Mononuclear cell (primary cell): ENCODE measurements around the gene STXBP1. TPM values are rescaled to one million over a fixed set of nuclear protein-coding genes. Genes with fewer than 3 reads are reported as not detected.

ENCODE experiments used
- H3K27me3 ChIP-seq: 2 replicates; pipeline ENCODE4 v1.6.0; 2011; ENCODE audit warnings: low read length, control low read depth; ENCODE audit not compliant: insufficient read depth
- H3K4me1 ChIP-seq: 2 replicates; pipeline ENCODE4 v1.5.1; 2011; ENCODE audit warnings: mild to moderate bottlenecking, low read length, control low read depth; ENCODE audit not compliant: insufficient read depth
- H3K4me3 ChIP-seq: 2 replicates; pipeline ENCODE4 v1.5.1; 2011; ENCODE audit warnings: mild to moderate bottlenecking, low read length, moderate library complexity
- H3K9me3 ChIP-seq: 2 replicates; pipeline ENCODE4 v1.5.1; 2011; ENCODE audit warnings: low read depth, mild to moderate bottlenecking, control low read depth, low read length
- total RNA-seq: library from RNA; depleted of rRNA; stranded (reverse); fragments of >200 nt; gene quantifications from one replicate; pipeline ENCODE4 v1.2.3, GENCODE V29; 2012

Gene STXBP1
- 2.0 TPM for total RNA-seq

DNA sequence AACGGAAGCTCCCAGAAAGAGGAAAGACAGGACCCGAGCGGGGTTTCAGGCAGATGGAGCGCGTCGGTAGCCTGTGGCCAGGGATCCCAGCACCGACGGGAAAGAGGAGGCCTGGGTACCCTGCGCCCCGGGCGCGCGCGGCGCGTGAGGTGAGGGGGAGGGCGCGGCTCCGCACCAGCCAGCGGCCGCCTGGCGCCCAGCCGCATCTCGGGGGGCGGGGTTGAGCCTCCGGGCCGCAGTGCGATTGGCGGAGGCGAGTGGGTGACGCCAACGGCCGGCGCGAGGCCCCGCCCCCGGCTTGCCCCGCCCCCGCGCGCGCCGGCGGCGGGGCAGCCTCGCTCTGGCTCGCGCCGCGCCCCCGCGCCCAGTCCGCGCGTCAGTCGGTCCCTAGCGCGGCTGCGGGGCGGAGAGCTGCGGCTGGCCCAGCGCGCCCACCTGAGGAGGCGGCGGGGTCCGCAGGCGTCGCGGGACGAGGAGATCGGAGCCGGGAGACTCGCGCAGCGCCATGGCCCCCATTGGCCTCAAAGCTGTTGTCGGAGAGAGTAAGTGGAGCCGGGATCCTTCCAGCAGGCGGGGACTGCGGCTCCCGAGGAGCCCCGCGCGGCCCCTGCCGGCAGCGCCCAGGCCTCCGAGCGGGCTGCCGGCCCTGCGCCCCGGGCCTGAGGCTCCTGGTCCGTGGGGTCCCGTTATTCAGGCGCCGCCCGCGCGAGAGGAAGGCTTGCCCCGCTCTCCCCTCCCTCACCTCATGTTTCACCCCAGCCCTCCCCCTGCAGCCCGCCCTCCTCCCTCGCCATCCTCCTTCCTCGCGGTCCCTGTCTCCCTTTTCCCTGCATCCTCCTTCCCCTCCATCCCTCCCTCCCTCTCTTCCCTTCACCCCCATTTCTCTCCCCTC lies at the start of gene STXBP1:
Gene STXBP1 (plus strand): TSS at position 379 of the 892 bp plus-strand sequence. CDS start 127 bp downstream, at position 506.
- no peaks in the 10 kb centered on the region for H3K9me3 ChIP-seq
- peaks cover 35% of the 10 kb centered on the region for H3K4me1 ChIP-seq
- peaks cover 41% of the 10 kb centered on the region for H3K27me3 ChIP-seq
- H3K4me3 ChIP-seq, result peak within 1 kb of the TSS; percentile 48

DNA sequence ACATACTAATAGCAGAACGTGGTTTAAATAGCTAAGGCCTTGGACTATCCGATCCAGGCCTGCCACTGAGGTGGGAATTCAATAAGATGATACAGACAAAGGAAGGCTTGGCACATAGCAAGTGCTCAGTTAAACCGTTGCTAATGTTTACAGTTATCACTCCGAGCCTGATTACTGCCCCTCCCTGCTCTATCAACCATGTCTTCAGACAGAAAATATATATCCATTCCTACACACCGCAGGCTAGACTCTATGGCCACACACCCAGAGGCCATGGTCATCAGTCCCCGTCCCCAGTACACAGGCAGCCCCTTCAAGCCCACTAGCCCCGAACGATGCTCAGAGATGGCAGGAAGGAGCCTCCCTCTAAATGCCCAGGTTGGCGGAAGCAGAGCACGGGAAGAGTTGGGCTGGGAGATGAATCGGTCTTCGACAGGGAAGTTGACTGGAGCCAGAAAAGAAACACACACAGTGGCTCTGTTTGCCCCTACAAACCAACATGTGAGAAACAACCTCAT lies 49.7 kb upstream of the STXBP1 start:
- peaks cover 92% of the 10 kb centered on the region for H3K4me1 ChIP-seq
- H3K9me3 ChIP-seq, result no peaks in the 10 kb centered on the region
- H3K4me3 ChIP-seq, result no peak overlapping the region
- H3K27me3 ChIP-seq, result no peaks in the 10 kb centered on the region

DNA sequence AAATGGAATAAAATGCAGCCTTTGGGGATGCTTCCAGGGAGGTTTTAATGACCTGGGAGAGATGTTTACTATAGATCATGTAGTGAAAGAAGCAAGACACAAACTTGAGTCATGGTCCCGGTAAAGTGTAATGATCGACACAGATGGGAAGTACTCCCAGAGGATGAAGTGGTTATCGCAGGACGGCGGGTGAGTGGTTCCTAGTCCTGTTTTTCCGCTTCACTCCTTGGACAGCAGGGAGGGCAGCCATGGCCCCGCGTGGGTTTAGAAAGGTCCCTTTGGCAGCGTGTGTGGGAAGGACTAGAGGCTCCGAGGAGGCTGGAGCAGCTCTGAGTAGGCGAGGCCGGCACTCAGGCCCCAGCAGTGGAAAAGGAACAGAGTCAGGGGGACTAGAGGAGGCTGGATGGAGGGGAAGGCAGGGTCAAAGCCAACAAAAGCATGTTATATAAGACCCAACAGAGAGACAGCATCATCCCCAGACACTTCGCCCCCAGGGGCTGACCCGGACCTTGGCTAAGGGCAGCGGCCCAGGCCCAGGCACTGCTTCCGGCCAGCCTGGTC lies 49.2 kb upstream of the STXBP1 start:
- Histone ChIP-seq H3K4me3 (no peak overlapping the region), H3K4me1 (peaks cover 92% of the 10 kb centered on the region), H3K9me3 (no peaks in the 10 kb centered on the region), H3K27me3 (no peaks in the 10 kb centered on the region)

DNA sequence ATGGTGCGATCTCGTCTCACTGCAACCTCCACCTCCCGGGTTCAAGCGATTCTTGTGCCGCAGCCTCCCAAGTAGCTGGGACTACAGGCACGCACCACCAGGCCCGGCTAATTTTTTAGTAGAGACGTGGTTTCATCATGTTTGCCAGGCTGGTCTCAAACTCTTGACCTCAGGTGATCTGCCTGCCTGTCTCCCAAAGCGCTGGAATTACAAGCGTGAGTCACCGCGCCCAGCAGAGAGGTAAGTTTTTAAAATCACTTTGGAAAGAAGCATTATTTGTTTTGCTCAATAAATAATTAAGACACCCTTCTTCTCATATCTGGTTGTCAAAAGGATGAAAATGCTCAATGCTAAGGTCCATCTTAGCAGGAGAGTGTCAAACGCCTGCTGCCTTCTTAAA lies 48.5 kb upstream of the STXBP1 start:
- peaks cover 91% of the 10 kb centered on the region for H3K4me1 ChIP-seq
- H3K27me3 ChIP-seq, result no peaks in the 10 kb centered on the region
- no peak overlapping the region for H3K4me3 ChIP-seq
- H3K9me3 ChIP-seq, result no peaks in the 10 kb centered on the region

GRCh38 chr9:127565231-127565630 lies 46.8 kb upstream of the STXBP1 start:
- Histone ChIP-seq H3K4me1 (peaks cover 84% of the 10 kb centered on the region), H3K4me3 (no peak overlapping the region), H3K9me3 (no peaks in the 10 kb centered on the region), H3K27me3 (no peaks in the 10 kb centered on the region)

DNA sequence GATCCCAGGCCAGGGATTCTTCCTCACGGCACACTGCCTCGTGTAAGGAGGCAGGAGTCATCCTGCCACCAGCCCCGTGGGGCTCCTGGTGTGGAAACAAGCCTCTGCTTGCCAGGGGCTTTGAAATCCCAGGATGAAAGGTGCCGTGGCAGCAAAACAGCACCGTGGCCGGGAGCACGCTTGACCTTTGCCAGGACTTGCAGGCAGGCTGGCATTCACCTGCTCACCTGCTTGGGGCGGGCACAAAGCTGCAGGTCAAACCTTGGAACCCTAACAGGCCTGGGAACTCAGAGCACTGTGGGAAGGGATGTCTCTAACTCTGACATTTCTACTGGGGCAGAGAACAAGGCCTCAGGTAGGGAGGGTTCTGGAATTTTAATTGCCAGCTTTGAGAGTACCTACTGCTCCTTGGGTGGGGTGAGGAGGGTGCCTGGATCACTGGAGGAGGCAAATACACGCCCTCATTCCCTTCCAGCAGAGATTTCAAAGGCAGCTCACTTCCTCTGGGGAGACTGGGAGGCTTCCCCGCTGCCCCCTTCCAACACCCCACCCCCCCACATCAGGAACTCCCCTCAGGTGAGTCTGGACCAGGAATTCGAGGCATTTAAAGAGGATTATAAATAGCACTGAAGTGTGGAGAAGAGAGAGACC lies 45.6 kb upstream of the STXBP1 start:
- H3K9me3 ChIP-seq, result no peaks in the 10 kb centered on the region
- no peak overlapping the region for H3K4me3 ChIP-seq
- no peaks in the 10 kb centered on the region for H3K27me3 ChIP-seq
- H3K4me1 ChIP-seq, result peaks cover 81% of the 10 kb centered on the region

DNA sequence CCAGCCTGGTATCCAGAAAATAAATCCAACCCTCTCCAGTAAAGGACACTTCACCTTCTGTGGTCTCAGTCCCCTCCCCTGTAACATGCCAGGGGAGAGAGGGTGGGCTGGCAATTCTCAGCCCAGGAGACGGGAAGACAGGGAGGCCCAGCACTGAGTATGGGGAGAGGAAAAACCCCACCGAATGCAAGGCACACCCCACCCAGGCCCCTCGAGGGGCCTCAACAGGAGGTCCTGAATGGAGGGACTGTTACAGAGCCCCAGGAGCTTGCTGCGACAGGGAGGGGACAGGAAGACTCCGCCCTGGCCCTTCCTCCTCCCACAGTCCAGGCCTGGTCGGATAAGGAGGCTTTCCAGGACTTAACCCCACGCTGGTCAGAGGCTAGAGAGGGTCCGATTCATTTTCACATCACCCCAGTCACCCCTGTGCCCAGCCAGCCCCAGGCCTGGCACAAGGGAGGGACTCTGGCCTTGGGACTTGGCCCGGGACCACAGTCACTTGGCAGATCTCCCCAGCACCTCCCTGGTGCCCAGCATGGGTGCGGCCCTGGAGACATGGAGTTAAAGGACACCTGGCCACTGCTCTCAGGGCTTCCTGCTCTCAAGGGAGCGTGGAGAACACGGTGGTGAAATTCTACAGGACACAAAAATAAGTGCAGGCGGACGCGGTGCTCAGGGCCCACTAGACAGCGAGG lies 44.9 kb upstream of the STXBP1 start:
- Histone ChIP-seq H3K9me3 (no peaks in the 10 kb centered on the region), H3K4me3 (peak overlapping the region; percentile 55), H3K4me1 (peaks cover 74% of the 10 kb centered on the region), H3K27me3 (no peaks in the 10 kb centered on the region)

DNA sequence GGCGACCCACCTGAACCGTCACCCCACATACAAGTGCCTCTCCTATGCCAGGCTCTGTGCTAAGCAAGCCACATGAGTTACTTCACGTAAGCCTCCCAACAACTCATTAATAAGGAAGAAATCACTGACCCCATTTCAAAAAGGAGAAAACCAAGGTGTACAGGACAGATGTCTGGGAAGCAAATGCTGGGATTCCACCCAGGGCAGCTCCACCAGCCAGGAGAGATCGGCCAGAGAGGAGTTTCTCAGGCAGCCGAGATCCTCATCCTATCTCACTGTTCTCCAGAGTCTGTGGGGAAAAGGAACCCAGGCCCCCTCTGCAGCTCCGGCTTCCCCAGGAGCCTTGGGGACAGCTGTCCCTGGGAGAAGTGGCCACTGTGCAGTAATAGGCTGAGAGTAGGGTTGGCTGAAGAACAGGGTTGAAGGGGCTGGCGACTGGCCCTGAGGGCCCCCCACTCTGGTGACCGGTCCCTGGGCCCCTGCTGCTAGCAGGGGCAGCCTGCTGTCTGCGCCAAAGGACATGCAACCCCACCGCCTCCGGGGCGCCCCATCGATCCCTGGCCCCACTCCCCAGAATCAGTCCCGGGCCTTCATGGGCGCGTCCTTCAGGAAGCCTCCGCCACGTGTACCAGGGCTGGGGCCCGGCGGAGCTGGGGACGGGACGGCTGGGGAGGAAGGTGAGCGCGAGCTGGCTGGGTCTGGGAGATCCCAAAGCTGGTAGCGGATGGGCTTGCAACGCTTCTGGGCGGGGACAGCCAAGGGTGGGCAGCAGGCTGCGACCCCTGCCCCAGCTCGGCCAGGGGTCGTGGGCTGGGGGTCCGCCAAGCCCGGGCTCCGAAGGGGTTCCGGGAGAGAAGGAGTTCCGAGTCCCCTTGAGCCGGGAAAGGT lies 44.1 kb upstream of the STXBP1 start:
- Histone ChIP-seq H3K4me3 (peak overlapping the region; percentile 55), H3K27me3 (no peaks in the 10 kb centered on the region), H3K9me3 (no peaks in the 10 kb centered on the region), H3K4me1 (peaks cover 71% of the 10 kb centered on the region)

- no peaks in the 10 kb centered on the region for H3K27me3 ChIP-seq
Measured at GRCh38 chr9:127568618-127568970, 43.5 kb upstream of the STXBP1 start.

GRCh38 chr9:127568971-127569885 lies 42.8 kb upstream of the STXBP1 start:
- Histone ChIP-seq H3K9me3 (no peaks in the 10 kb centered on the region), H3K4me3 (peak overlapping the region; percentile 55), H3K27me3 (no peaks in the 10 kb centered on the region), H3K4me1 (peaks cover 71% of the 10 kb centered on the region)

More at GRCh38 chr9:127568618-127568970, 43.5 kb upstream of the STXBP1 start:
- Histone ChIP-seq H3K9me3 (no peaks in the 10 kb centered on the region), H3K4me1 (peaks cover 71% of the 10 kb centered on the region), H3K4me3 (peak overlapping the region; percentile 55)

GRCh38 chr9:127569886-127570401 lies 42.1 kb upstream of the STXBP1 start:
- Histone ChIP-seq H3K27me3 (no peaks in the 10 kb centered on the region), H3K9me3 (no peaks in the 10 kb centered on the region), H3K4me3 (peak overlapping the region; percentile 38), H3K4me1 (peaks cover 76% of the 10 kb centered on the region)

- no peak overlapping the region for H3K4me3 ChIP-seq
- H3K9me3 ChIP-seq, result no peaks in the 10 kb centered on the region
- H3K4me1 ChIP-seq, result peaks cover 76% of the 10 kb centered on the region
Measured at GRCh38 chr9:127570533-127571111, 41.5 kb upstream of the STXBP1 start.

GRCh38 chr9:127571971-127572370 lies 40.1 kb upstream of the STXBP1 start:
- no peaks in the 10 kb centered on the region for H3K27me3 ChIP-seq
- peaks cover 79% of the 10 kb centered on the region for H3K4me1 ChIP-seq
- H3K4me3 ChIP-seq, result no peak overlapping the region
- no peaks in the 10 kb centered on the region for H3K9me3 ChIP-seq

More at GRCh38 chr9:127570533-127571111, 41.5 kb upstream of the STXBP1 start:
- no peaks in the 10 kb centered on the region for H3K27me3 ChIP-seq
